ENCODE data around the gene SARM1. TPM values are rescaled to one million over a fixed set of nuclear protein-coding genes. Genes with fewer than 3 reads are reported as not detected.

SARM1 gene
- total RNA-seq = 10 to 100 TPM in 1 of 2 donors, 1 to 10 TPM in 1; 9.3 to 24.6 TPM
- polyA plus RNA-seq = 10 to 100 TPM in 1 of 2 donors, 1 to 10 TPM in 1; 9.6 to 10.1 TPM
- long read RNA-seq, donor 1 = 0 reads
- long read RNA-seq, donor 2, full-length matches to known transcripts = 2 of 2 reads
- long read RNA-seq, donor 2, partial matches to known transcripts = 0 of 2 reads
- long read RNA-seq, donor 2, other reads (novel, unspliced or antisense) = 0 of 2 reads
- long read RNA-seq, donor 3, full-length matches to known transcripts = 1 of 1 reads
- long read RNA-seq, donor 3, partial matches to known transcripts = 0 of 1 reads
- long read RNA-seq, donor 3, other reads (novel, unspliced or antisense) = 0 of 1 reads
- long read RNA-seq, donor 4 = 0 reads
- long read RNA-seq, donor 5, full-length matches to known transcripts = 2 of 2 reads
- long read RNA-seq, donor 5, partial matches to known transcripts = 0 of 2 reads
- long read RNA-seq, donor 5, other reads (novel, unspliced or antisense) = 0 of 2 reads

DNA sequence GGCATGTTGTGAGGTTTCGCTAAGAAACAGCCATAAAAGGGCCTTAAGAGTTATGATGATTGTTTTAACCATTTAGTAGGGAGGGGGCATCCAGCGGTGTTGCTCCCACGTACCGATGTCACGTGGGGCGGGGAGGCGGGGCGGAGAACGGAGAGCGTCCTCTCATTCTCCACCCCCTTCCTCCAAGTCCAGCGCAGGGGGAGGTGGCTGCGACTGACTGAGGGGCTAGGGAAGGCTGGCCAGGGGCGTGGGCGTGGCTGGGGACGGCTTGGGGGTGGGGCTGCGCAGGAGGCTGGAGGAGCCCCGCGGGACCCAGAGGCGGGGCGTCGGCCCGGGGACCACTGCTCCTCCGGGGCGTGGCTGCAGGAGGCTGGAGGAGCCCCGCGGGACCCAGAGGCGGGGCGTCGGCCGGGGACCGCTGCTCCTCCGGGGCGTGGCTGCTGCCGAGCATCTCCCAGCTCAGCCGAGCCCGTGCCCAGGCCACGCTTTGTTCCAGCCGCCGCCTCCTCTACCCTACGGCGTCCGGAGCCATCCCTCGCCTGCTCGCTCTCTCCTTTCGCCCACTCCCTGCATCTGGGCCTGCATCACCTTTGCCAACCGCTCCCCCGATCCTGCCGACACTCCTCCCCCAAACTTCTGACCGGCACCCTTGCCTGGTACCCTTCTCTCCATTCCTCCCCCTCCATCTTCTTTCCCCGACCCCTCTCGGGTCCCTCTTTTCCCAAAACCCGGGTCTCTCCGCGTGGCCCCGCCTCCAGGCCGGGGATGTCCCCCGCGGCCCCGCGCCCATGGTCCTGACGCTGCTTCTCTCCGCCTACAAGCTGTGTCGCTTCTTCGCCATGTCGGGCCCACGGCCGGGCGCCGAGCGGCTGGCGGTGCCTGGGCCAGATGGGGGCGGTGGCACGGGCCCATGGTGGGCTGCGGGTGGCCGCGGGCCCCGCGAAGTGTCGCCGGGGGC, at the start of gene SARM1:
TSS of gene SARM1 (plus strand) at position 450 of the 958 bp plus-strand sequence. CDS start at position 789, 339 bp downstream.
- Histone ChIP-seq H3K27ac (ENCODE audit: low read depth in 1 of 2, low read length in 1 of 2) (peak within 1 kb of the TSS; percentile 43 to 61), H3K4me1 (ENCODE audit: control insufficient read depth in 5 of 5, insufficient read depth in 5 of 5, low read length in 5 of 5) (peaks cover 0 to 21% (median 10%) of the 10 kb centered on the region in 5 donors), H3K9ac (ENCODE audit: insufficient read depth in 1 of 2, low read length in 2 of 2) (peak within 1 kb of the TSS in 1 of 2 donors; percentile 47), H3K9me3 (ENCODE audit: control insufficient read depth in 4 of 4, insufficient read depth in 3 of 4, low read length in 3 of 4) (no peaks in the 10 kb centered on the region), H3K27me3 (ENCODE audit: control insufficient read depth in 3 of 3, insufficient read depth in 3 of 3, low read length in 2 of 3) (no peaks in the 10 kb centered on the region), H3K36me3 (ENCODE audit: control insufficient read depth in 4 of 4, insufficient read depth in 4 of 4, low read length in 4 of 4) (no peaks in the 10 kb centered on the region), H3K4me3 (peak within 1 kb of the TSS; percentile 58)
- TF ChIP-seq, protein P1, sequence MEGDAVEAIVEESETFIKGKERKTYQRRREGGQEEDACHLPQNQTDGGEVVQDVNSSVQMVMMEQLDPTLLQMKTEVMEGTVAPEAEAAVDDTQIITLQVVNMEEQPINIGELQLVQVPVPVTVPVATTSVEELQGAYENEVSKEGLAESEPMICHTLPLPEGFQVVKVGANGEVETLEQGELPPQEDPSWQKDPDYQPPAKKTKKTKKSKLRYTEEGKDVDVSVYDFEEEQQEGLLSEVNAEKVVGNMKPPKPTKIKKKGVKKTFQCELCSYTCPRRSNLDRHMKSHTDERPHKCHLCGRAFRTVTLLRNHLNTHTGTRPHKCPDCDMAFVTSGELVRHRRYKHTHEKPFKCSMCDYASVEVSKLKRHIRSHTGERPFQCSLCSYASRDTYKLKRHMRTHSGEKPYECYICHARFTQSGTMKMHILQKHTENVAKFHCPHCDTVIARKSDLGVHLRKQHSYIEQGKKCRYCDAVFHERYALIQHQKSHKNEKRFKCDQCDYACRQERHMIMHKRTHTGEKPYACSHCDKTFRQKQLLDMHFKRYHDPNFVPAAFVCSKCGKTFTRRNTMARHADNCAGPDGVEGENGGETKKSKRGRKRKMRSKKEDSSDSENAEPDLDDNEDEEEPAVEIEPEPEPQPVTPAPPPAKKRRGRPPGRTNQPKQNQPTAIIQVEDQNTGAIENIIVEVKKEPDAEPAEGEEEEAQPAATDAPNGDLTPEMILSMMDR (IDR thresholded peaks at IDR 0.05; ENCODE audit: control extremely low read depth, extremely low read depth) = no peak
- DNase-seq (peak; percentile 96 to 97 (median 97)), ATAC-seq (ENCODE audit: insufficient read depth, low FRiP score) (peak; percentile 80)
- WGBS, 2 donors = 1% methylated on average over 62 to 80 of the region's 80 CpGs

GRCh38 chr17:28324267-28324745, 47.2 kb upstream of the SARM1 start:
- ATAC-seq (ENCODE audit: insufficient read depth, low FRiP score) = no peak
- no peak overlapping the region for H3K9ac ChIP-seq (ENCODE audit: insufficient read depth in 1 of 2, low read length in 2 of 2)
- TF ChIP-seq, protein P1 (IDR thresholded peaks at IDR 0.05; ENCODE audit: control extremely low read depth, extremely low read depth) = no peak
- H3K4me3 ChIP-seq = no peak overlapping the region
- no peaks in the 10 kb centered on the region for H3K27me3 ChIP-seq (ENCODE audit: control insufficient read depth in 3 of 3, insufficient read depth in 3 of 3, low read length in 2 of 3)
- 68 to 74% methylated on average over 5 of the region's 5 CpGs for WGBS, 2 donors
- peaks cover 3 to 25% (median 8%) of the 10 kb centered on the region in 4 donors for H3K36me3 ChIP-seq (ENCODE audit: control insufficient read depth in 4 of 4, insufficient read depth in 4 of 4, low read length in 4 of 4)
- no peak for DNase-seq
- peaks cover 0 to 11% (median 5%) of the 10 kb centered on the region in 5 donors for H3K4me1 ChIP-seq (ENCODE audit: control insufficient read depth in 5 of 5, insufficient read depth in 5 of 5, low read length in 5 of 5)
- H3K27ac ChIP-seq (ENCODE audit: low read depth in 1 of 2, low read length in 1 of 2) = no peak overlapping the region
- no peaks in the 10 kb centered on the region for H3K9me3 ChIP-seq (ENCODE audit: control insufficient read depth in 4 of 4, insufficient read depth in 3 of 4, low read length in 3 of 4)

GRCh38 chr17:28324781-28325180, 46.7 kb upstream of the SARM1 start:
- no peak overlapping the region for H3K9ac ChIP-seq (ENCODE audit: insufficient read depth in 1 of 2, low read length in 2 of 2)
- no peak overlapping the region for H3K27ac ChIP-seq (ENCODE audit: low read depth in 1 of 2, low read length in 1 of 2)
- no peaks in the 10 kb centered on the region for H3K9me3 ChIP-seq (ENCODE audit: control insufficient read depth in 4 of 4, insufficient read depth in 3 of 4, low read length in 3 of 4)
- no peaks in the 10 kb centered on the region for H3K27me3 ChIP-seq (ENCODE audit: control insufficient read depth in 3 of 3, insufficient read depth in 3 of 3, low read length in 2 of 3)
- no peak overlapping the region for H3K4me3 ChIP-seq
- H3K36me3 ChIP-seq (ENCODE audit: control insufficient read depth in 4 of 4, insufficient read depth in 4 of 4, low read length in 4 of 4) = peaks cover 3 to 28% (median 9%) of the 10 kb centered on the region in 4 donors
- no peak for DNase-seq
- peaks cover 0 to 7% (median 5%) of the 10 kb centered on the region in 5 donors for H3K4me1 ChIP-seq (ENCODE audit: control insufficient read depth in 5 of 5, insufficient read depth in 5 of 5, low read length in 5 of 5)
- ATAC-seq (ENCODE audit: insufficient read depth, low FRiP score) = no peak
- TF ChIP-seq, protein P1 (IDR thresholded peaks at IDR 0.05; ENCODE audit: control extremely low read depth, extremely low read depth) = no peak
- WGBS, 2 donors = 52 to 72% methylated on average over 3 of the region's 3 CpGs
